GM19238 (cell line): Measurements from ENCODE around the gene ITSN1.
"Not testable (repeated sequence)": the region's sequence is repeated elsewhere in the genome, so short reads cannot be mapped to it uniquely, and the experiment has no call there.

Experiments
- DNase-seq: peaks from one replicate; pipeline ENCODE4 v3.0.0; 2011; ENCODE audit warnings: low spot score; ENCODE audit not compliant: insufficient read length

Gene ITSN1

DNA sequence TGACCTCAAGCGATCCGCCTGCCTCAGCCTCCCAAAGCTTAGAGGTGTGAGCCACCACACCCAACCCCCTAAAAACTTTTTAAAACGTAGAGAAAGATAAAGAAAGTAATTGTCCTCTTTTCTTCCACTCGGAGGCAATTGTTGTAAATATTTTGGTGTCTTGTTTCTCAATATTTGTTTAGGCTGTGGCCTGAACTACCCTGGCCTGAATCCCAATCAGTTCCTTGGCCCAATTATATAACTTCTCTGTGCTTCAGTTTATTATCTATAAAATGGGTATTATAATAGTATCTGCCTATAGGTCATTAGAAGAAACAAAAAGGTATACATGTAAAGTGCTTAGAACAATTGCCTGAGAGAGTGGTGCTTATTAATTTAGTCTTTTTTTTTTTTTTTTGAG, 275.1 kb downstream of the ITSN1 start:
- DNase-seq, result no peak

DNA sequence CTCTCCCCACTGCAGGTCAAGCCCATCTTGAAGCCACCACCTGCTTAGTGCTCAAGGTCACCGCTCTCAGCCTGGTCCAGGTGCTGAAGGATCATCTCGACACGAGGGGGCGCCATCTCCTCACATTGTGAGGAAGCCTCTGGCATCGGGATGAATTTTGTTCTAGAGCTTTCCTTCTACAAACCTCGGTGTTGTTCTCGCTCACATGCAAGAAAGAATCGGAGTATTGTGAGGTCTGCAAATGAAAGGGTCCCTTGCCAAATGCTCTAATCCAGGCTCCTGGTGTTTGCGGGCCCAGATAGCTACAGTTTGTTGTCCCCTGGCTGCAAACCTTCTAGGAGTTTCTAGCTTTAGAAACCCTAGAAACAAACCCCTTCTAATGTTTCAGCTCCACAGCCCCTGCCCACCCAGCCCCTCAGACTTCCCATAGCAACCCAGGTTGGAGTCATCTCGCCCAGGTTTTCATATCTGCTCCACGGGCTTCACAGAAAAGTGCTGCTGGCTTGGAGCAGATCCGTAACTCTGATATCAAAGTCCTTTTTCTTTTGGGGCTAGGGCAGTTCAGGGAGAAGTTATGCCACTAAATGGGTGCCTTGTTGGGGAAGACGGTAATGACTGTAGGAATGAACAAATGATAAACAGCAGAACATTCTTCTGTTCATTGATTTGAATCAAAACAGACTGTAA, 281.9 kb downstream of the ITSN1 start:
- DNase-seq, result peak; percentile 56

DNA sequence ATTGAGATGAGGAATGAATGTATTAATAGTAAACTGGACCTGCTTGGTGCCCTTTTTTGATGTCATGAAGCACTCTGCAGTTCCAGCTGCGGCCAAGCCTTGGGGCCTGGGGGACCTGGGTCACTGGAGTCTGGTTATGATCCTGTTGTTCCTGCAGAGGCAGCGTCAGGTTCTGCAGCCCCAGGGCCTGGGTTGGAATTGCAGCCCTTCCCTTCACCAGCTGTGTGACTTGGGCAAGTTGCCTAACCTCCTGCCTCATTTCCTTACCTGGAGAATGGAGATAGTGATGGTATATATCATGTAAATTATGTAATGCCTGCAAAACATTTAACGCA, 282.4 kb downstream of the ITSN1 start:
- no peak for DNase-seq

DNA sequence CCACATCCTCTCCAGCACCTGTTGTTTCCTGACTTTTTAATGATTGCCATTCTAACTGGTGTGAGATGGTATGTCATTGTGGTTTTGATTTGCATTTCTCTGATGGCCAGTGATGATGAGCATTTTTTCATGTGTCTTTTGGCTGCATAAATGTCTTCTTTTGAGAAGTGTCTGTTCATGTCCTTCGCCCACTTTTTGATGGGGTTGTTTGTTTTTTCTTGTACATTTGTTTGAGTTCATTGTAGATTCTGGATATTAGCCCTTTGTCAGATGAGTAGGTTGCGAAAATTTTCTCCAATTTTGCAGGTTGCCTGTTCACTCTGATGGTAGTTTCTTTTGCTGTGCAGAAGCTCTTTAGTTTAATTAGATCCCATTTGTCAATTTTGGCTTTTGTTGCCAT, 283.9 kb downstream of the ITSN1 start:
- DNase-seq, result not testable (repeated sequence)

DNA sequence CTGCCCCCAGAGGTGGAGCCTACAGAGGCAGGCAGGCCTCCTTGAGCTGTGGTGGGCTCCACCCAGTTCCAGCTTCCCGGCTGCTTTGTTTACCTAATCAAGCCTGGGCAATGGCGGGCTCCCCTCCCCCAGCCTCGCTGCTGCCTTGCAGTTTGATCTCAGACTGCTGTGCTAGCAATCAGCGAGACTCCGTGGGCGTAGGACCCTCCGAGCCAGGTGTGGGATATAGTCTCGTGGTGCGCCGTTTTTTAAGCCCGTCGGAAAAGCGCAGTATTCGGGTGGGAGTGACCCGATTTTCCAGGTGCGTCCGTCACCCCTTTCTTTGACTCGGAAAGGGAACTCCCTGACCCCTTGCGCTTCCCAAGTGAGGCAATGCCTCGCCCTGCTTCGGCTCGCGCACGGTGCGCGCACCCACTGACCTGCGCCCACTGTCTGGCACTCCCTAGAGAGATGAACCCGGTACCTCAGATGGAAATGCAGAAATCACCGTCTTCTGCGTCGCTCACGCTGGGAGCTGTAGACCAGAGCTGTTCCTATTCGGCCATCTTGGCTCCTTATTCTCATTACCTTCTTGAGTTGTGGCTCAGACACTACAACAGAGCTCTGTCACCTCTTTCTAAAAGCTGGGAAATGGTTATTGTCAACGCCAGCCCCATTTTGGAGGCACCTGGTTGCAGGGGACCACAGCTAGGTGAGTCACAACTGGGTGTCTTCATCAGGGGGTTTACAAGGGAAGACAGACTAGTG, 288.9 kb downstream of the ITSN1 start:
- not testable (repeated sequence) for DNase-seq

DNA sequence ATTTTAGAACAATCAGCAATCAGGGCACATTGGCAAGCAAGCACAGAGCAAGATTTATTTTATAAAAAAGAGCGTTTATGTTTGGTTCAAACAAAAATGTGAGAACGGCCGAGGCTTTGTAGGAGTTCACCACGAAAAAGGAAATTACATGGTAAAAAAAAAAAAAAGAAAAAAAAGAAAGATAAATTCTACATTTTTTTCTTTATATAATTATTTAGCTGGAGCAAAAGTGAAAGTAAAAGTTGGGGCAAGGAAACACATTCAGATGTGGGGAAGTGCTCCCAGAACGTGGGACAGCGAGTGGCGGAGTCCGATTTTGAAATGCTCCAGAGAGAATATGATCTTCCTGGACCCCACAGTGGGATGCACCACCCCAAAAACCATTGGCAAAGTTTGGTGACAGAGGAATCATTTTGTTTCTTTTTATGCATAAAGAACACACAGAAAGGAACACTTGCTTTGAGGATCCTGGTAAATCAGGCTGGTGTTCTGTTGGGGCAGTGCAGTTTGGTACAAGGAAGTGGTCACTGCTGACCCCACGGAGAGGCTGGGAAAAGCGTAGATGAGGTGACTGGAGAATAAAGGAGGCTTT, 289.6 kb downstream of the ITSN1 start:
- no peak for DNase-seq

DNA sequence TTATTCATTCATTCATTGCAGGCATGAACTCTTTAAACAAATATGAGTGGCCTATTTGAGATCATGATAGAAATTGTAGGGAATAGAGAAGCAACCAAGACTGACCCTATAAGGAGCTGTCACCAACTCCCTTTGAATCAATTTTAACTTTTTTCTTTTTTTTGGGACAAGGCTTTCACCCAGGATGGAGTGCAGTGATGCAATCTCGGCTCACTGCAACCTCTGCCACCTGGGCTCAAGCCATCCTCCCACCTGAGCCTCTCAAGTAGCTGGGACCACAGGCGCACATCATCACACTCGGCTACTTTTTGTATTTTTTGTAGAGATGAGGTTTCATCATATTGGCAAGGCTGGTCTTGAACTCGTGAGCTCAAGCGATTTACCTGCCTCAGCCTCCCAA, 290.4 kb downstream of the ITSN1 start:
- no peak for DNase-seq

DNA sequence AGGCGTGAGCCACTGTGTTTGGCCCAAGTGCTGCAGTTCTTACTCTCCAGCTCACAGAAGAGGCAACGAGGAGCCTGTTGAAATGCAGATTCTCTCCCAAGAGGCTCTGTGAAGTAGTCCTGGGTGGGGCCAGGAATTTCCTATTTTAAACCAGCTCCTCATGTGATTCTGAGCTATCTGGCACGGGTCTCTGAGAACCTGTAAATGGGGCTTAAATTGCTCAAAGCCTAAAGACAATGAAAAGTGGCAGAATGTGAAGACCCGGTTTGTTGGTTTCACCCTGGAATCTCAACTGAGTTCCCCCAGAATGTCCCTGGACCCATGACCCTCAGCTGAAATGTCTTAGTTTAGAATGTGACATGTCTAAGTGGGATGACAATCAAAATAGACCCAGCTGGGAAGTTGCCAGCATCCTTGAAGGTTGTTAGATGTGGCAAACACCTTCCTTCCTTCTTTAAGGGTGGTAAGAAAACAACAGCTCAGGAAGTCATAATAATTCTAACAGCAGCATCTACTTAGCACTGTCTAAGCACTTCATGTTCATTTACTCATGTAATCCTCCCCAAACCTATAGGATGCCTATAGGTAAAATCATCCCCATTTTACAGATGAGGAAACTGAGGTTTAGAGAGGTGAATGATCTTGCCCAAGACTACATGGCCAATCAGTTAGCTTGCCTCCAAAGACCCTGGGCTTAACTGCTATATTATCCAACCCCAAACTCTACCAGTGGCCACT, 294.2 kb downstream of the ITSN1 start:
- no peak for DNase-seq

DNA sequence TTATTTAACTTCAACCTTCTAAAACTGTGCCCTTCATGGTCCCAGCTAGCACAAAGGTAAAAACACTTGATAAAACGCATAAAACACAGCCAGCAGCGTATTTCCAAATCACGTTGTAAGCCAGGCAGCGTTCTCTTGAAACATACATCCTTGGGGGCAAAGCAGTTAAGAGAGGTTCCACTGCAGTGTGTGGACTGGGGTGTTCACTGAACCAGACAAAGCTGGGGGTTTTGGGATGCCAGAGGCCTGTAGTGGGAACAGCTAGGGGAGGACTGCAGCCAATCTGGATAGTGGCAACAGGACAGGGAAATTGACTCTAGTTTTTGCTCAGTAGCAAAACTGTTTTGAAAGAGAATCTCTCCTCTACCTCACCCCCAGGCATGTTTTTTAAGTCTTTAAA, 294.8 kb downstream of the ITSN1 start:
- DNase-seq, result no peak

DNA sequence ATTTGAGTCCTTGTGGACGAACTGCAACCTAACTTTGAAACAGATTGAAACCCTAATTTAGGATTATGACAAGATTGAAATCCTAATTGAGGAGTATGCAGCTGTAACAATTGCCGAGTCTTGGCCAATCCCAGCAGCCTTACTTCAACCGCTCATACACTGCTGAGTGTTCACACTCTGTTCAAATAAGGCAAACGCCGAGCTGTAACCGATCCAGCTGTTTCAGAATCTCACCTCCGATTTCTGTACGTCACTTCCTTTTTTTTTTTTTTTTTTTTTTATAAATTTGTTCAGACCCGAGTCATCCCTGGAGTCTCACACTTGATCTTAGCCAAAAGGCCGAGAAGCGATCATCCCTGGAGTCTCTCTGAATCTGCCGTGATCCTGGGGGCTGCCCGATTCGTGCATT, 295.6 kb downstream of the ITSN1 start:
- no peak for DNase-seq

DNA sequence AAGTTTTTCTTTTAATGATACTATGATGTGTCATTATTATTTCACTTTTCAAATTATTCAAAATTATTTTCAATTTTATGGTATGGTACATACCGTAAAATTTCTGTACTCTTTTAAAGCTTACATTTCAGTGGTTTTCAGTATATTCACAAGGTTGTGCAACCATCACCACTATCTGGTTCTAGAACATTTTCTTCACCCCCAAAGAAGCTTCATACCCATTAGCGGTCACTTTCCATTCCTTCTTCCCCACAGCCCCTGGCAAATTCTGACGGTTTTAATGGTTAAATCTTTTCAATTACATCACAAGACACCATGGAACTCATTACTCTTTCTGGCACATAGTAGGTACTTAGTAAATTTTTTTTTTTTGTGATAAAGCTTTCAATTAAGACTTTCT, 296.1 kb downstream of the ITSN1 start:
- no peak for DNase-seq

DNA sequence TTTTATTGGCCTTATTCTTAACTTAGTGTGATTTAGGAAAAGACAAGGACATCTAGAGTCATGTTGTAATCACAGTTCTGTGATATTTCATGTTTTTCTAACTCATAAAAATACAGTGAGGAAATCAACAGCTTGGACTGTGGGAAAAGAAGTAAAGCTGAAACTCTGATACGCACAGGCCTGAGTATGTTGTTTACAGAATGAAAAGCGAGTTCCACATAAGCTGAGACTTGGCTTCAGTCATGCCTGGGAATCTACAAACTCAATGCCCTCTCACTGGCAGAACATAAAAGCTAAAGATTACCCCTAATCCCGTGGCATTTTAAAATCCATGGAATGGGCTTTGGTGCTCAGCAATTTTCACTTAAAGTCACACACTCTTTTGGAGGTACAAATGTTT, 296.9 kb downstream of the ITSN1 start:
- DNase-seq, result no peak

DNA sequence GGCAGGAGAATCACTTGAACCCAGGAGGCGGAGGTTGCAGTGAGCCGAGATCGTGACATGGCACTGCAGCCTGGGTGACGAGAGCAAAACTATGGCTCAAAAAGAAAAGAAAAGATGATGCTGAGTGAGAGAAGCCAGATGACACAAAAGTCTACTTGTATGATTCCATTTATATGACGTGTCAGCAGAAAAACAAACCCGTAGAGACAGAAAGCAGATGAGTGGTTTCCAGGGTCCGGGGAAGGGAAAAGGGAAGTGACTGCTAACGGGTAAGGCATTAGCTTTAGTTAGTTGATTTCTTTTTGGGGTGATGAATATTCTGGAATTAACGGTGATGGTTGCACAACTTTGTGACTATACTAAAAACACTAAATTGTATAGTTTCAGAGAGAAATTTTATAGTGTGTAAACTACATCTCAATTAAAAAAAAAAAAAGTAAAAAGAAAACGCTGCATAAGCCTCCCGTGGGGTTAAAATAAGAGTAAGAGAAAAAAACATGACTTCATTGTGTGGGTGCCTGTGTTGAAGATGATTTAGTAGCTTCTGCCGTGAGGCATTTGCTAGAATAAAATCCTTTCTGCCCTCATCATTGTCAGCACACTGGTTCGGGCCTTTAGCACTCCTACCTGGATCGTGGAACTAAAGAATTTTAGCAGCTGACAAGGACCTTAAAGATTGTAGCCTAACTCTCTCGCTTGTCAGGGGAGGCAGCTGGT, 298.0 kb downstream of the ITSN1 start:
- DNase-seq, result no peak

DNA sequence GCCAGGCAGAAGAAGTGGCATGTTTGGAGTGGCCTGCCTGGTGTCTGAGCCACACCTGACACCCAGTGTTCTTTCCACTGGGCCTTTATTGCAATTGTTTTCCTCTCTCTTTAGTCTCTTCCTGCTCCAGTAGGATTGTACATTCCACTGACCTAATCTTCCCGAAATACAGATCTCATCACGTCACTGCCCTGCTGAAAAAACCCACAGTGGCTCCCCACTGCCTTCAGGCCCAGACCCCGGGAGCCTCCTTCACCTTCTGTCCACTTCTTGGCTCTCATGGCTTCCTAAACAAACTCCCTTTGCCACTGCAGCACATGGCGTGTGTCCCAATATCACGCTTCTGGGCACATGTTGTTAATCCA, 298.6 kb downstream of the ITSN1 start:
- no peak for DNase-seq

DNA sequence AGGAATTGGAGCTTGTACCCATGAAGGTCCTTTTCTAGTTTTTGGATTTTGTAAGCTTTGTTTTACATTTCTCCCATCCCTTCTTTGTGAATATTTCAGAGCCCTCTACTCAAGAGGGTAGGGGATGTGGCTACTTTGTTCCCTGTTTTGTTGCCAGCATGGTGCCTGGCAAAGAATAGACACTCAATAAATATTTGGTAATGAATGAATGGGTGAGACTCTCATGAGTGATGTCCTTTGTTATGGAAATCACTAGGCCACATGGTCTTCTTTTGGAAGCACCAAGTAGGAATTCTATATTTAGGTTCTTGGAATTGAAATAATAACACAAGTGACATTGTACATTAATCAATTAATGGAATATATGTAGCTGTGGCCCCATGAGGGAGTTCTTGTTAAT, 300.1 kb downstream of the ITSN1 start:
- no peak for DNase-seq

DNA sequence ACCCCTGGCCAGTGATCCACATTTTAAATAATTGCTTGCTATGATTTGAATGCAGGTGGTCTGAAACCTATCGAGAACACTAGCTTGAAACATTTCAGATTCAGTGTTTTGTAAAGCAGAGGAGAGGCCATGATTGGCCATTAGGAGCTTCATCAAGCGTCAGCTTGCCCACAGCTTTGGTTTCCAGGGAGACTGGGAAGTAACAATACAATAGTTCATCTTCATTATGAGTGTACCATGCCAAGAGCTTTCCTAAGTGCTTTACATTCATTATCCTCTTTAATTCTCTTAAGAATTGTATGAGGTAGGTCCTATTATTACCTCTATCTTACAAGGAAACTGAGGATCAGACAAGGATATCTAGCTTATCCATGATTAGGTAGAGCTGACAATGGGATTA, 301.0 kb downstream of the ITSN1 start:
- DNase-seq, result no peak

DNA sequence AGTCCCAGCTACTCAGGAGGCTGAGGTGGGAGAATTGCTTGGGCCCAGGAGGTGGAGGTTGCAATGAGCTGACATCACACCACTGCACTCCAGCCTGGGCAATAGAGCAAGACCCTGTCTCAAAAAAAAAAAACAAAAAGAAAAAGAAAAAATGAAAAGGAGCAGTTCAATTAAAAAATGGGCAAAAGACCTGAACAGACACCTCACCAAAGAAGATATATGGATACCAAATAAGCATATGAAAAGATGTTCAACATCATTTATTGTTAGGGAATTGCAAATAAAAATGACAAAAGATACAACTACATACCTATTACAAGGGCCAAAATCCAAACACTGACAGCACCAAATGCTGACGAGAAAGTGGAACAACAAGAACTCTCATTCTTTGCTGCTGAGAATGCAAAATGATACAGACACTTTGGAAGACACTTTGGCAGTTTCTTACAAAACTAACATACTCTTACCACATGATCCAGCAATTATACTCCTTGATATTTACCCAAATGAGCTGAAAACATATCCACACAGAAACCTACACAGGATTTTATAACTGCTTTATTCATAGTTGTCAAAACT, 302.0 kb downstream of the ITSN1 start:
- no peak for DNase-seq

DNA sequence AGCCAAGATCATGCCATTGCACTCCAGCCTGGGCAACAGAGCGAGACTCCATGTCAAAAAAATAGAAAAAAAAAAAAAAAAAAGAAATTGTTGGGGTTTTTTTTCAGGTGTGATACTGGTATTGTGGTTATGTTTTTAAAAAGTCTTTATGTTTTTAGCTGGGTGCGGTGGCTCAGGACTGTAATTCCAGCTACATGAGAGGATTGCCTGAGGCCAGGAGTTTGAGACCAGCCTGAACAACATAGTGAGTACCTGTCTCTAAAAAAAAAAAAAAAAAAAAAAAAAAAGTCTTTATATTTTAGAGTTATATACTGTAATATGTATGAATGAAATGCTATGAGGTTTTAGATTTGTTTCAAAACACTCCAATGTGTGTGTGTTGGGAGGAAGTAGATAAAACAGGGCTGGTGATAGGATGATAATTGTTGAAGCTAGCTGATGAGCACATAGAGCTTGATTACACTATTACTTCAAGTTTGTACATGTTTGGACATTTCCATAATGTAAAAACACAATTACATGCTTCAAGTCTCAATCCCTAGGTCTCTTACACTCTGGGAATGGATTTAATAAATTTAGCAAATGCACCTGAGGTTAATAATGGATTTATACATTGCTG, 303.5 kb downstream of the ITSN1 start:
- no peak for DNase-seq

DNA sequence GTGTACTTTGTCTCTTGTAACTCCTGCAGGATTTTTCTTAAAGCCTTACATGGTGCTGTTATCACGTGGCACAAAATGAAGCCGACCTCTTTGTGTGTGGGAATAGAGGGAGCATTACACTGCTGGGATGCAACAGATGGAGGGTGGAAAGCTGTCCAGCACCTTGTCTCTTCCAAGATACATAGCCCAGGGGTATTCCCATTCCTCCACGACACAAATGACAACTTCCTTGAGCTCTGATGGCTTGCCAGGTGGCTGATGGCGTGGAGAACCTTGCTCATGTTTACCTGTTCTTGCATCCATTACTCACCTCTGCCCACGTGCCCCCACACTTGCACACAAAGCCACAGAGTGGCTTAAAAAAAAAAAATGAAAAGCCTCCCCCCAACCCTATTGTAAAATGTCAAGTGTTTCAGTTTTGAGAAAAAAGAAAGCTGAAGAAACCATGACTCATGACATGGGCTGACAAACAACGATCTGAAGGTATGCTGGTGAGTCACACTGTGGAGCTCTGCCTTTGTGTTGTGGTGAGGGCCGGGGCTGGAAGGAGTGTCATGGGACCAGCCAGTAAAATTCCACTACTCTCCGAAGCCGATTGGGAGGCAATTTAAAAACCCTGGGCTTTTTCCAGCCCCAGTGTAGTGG, 305.3 kb downstream of the ITSN1 start:
- DNase-seq, result peak; percentile 33
